Activated CD8-positive, alpha-beta memory T cell treated with anti-CD3 and anti-CD28 coated beads, Interleukin-2, amount 50 U/mL, for 24 hours (primary cell): ENCODE measurements around the gene GAS2L2.

Experiments used
- DNase-seq: peaks from one replicate; pipeline ENCODE4 v3.0.0-alpha.2; 2020; ENCODE audit errors: extremely low read depth

Gene GAS2L2

GRCh38 chr17:35694906-35695305 lies 58.1 kb downstream of the GAS2L2 start:
- no peak for DNase-seq
